ENCODE measurements around the gene FNDC5.

The FNDC5 gene

DNA sequence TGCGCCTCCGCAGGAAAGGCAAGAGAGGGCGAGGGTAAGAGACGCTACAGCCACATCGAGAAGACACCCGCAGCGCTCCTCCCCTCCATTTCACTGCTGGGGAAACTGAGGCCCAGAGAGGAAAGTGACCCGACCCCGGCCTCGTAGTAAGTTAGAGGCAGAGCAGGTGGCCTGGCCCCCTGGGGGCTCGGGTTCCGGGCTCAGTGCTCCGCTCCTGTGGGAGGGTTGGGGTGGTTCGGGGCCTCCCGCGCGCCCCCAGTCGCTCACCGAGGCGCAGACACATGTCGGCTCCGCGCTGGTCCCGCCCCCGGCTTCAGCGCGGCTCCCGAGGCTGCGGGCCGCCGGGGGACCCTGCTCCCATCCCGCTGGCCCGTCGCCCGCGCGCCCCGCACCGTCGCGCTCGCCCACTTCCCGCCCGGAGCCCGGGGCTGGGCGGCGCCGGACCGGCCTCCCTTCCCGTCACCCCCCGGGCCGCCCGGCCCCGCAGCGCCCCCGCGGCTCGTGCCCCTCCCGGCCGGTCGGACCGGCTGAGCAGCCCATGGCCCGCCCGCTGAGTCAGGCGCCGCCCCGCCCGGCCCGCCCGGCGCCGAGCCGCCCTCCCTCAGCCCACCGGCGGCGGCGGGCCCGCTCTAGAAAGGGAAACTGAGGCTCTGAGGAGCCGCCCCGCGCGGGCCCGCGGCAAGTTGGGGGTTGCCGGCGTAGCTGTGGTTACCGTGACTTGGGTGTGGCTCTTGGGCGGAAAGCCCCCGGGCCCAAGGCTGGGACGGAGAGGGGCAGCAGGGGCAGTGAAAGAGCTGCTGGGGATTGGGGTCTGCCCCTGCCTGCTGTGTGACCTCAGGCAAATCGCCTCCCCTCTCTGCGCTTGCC lies 30.5 kb upstream of the FNDC5 start, which contains the start of gene TMEM54:
TMEM54 (minus strand) TSS at position 434 of the 867 bp plus-strand sequence; CDS start at position 283, 151 bp downstream.
- peak within 1 kb of the TSS; percentile 81 for H3K27ac ChIP-seq
- peak; percentile 53; the same call in 1 of the 2 replicates for TF ChIP-seq ZFX (IDR thresholded peaks at IDR 0.05)
- TF ChIP-seq, protein P1, sequence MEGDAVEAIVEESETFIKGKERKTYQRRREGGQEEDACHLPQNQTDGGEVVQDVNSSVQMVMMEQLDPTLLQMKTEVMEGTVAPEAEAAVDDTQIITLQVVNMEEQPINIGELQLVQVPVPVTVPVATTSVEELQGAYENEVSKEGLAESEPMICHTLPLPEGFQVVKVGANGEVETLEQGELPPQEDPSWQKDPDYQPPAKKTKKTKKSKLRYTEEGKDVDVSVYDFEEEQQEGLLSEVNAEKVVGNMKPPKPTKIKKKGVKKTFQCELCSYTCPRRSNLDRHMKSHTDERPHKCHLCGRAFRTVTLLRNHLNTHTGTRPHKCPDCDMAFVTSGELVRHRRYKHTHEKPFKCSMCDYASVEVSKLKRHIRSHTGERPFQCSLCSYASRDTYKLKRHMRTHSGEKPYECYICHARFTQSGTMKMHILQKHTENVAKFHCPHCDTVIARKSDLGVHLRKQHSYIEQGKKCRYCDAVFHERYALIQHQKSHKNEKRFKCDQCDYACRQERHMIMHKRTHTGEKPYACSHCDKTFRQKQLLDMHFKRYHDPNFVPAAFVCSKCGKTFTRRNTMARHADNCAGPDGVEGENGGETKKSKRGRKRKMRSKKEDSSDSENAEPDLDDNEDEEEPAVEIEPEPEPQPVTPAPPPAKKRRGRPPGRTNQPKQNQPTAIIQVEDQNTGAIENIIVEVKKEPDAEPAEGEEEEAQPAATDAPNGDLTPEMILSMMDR (conservative IDR thresholded peaks at IDR 0.05), result no peak; the same call in 1 of the 2 replicates

DNA sequence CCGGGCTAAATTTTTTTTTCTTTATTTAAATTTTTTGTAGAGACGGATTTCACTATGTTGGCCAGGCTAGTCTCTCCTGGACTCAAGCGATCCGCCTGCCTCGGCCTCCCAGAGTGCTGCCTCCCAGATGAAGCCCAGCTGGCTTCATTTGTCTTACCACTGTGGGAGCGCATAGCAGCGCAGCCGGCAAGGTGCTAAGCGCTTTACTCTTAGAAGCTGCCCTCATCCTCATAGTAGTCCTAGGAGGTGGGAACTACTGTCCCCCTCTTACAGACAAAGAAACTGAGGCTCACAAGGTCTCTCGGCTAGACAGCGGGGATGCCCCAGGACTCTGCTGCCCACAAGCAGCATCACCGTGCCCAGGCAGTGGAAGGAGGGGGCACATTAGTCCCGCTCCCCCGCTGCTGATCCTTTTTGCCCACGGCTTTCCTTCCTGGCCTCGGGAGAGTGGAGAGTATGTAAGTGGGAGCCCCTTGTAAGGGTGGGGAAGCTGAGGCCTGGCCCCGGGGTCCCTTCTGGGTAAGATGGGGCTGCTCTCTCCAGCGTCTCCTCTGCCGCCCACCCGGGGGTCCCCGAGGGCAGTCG lies 29.8 kb upstream of the FNDC5 start:
- TF ChIP-seq, protein P1 (conservative IDR thresholded peaks at IDR 0.05), result no peak
- TF ChIP-seq ZFX (IDR thresholded peaks at IDR 0.05), result no peak
- peak overlapping the region; percentile 81 for H3K27ac ChIP-seq

DNA sequence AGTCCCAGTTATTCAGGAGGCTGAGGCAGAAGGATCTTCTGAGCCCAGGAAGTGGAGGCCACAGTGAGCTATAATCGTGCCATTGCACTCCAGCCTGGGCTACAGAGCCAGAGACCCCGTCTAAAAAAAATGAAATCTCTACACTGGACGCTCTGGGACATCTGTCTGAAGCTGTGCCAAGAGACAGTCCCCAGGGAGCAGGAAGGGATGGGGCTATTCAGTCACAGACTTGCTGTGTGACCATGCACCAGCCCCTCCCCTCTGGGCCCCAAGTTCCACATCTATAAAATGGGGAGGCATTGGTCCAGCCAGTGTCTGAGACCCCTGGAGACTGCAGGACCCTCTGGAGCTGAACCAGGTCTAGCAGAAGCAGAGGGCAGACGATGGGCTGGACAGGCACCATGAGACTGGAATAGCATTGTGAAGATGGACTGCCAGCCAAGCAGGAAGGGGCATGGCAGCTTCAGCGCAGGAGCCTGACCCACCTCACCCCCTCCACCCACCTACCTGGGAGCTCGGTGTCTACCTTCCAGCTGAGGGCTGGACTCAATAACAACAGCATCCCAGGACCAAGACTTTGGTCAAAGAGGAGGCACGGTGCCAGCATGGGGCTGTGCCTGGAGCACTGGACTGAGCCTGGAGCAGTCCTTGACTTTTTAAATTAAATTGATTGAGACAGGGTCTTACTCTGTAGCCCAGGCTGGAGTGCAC lies 29.0 kb upstream of the FNDC5 start:
- peak overlapping the region; percentile 81; the same call in 1 of the 2 replicates for H3K27ac ChIP-seq
- TF ChIP-seq, protein P1 (conservative IDR thresholded peaks at IDR 0.05), result no peak
- TF ChIP-seq ZFX (IDR thresholded peaks at IDR 0.05), result no peak

DNA sequence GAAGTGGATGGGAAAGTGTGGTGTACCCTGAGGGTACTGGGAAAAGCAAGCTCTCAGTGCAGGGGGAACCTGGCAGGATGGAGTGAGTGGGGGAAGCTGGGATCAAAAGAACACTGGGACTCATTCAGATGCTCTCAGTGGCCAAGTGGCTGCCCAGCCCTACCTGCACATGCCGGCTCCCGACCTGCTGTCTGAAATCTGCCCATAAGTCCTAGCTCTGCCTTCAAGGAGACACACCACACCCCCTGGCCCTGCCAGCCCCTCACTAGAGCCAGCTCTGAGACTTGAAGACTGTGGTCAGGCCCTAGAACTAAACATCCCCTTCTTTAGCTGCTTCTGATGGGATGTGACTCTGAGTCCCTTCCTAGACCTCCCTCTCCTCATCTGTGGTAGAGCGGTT lies 28.2 kb upstream of the FNDC5 start:
- TF ChIP-seq, protein P1 (conservative IDR thresholded peaks at IDR 0.05), result no peak
- TF ChIP-seq ZFX (IDR thresholded peaks at IDR 0.05), result no peak
- no peak overlapping the region for H3K27ac ChIP-seq

DNA sequence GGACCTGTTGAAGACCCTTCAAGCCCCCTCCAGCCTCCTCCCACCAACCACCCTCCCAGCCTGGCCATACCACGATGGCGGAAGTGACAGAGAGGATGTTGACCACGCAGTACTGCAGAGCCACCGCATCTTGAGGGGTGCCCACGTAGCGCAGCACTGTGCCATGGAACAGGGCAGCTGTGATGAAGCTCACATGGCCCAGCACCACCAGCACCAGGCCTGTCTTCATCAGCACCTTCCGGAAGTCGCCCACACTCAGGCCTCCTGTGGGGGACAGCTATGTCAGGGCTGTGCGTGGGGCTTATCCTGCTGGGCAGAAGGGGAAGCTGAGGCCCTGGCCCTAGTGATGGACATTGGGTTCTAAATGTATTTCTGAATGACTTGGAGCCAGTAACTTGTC lies 27.3 kb upstream of the FNDC5 start:
- no peak overlapping the region for H3K27ac ChIP-seq
- TF ChIP-seq, protein P1 (conservative IDR thresholded peaks at IDR 0.05), result no peak
- TF ChIP-seq ZFX (IDR thresholded peaks at IDR 0.05), result no peak

DNA sequence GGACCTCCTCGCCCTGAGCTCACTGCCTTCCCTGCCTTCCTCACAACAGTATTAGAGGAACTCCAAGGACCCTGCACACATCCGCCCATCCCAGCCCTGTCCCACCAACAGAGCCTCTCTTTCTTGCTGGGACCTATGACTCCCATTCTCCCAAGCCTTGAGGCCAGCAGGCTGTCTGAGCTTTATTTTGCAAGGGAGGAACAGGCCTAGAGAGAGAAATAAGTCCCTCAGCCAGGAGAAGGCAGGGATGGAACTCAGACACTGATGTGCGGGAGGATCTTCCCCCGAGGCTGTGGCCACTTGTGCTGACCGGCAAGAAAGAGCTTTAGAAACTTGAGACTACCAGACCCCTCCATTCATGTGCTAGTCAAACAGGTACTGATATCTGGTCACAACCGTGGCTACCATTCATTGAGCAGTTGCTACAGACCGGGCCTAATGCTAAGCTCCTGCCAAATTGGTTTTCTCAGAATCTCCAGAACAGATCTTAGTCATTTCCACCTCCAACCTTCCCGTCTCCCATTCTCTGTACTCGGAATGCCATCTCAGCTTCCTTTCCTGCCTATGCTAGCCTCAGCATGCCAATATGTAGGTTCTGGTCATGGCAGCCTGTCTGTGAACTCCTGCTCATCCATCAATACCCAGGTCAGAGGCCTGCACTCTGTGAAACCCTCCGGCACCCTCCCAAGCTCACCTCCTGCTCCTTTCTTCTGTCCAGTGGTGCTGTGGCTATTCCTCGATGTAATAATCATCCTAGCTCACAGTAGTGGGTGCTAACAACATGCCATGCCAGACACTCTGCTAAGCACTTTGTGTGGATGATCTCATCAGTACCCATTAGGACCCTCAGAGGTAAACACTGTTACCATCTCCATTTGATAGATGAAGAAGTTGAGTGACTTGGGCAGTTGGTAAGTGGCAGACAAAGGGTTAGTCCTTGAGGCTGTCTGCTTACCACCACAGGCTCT lies 26.7 kb upstream of the FNDC5 start:
- no peak overlapping the region for H3K27ac ChIP-seq
- TF ChIP-seq, protein P1 (conservative IDR thresholded peaks at IDR 0.05), result no peak
- TF ChIP-seq ZFX (IDR thresholded peaks at IDR 0.05), result no peak
